Measurements from ENCODE around the gene PLPP4. TPM values are rescaled to one million over a fixed set of nuclear protein-coding genes. Genes with fewer than 3 reads are reported as not detected.

PLPP4 gene
- polyA plus RNA-seq, 1 donor from 2014 or later = 4.4 TPM

DNA sequence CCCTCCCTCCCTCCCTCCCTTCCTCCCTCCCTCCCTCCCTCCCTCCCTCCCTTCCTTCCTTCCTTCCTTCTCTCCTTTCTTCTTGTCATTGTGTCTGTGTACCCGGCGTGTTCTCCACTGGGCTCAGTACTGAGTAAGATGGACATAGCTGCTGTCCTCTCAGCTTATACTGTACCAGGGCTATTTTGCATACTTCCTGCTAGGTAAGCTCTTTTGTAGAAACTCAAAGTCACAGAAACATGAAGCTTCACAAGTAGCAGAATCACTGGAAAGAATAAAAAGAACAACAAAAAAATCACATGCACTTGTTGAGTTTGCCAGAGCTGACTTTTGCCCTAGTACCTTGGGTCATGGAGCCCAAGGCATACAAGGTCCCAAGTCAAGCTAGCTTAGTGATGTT, 125.7 kb downstream of the PLPP4 start:
- Histone ChIP-seq H3K9me2 (ENCODE audit: insufficient read depth, low read length) (no peaks in the 10 kb centered on the region), H4K20me1 (ENCODE audit: insufficient read depth) (no peaks in the 10 kb centered on the region), H3K9ac (ENCODE audit: low read length) (no peak overlapping the region), H3K79me2 (replicated peaks; ENCODE audit: insufficient read depth, low read length) (no peaks in the 10 kb centered on the region), H3K36me3 (ENCODE audit: insufficient read depth, low read length) (no peaks in the 10 kb centered on the region), H3K4me3 (ENCODE audit: low read length) (no peak overlapping the region), H3K9me3 (ENCODE audit: low read length) (no peaks in the 10 kb centered on the region), H3F3A (ENCODE audit: insufficient read depth, low read length, poor library complexity, severe bottlenecking) (no peaks in the 10 kb centered on the region), H3K27ac (ENCODE audit: low read length) (no peak overlapping the region), H2AFZ (ENCODE audit: low read depth, low read length) (no peak overlapping the region), H3K4me2 (ENCODE audit: low read length) (no peak overlapping the region), H3K27me3 (ENCODE audit: insufficient read depth, low read depth, low read length) (no peaks in the 10 kb centered on the region)
- no peak for TF ChIP-seq RAD21 (conservative IDR thresholded peaks at IDR 0.05)
- no peak for TF ChIP-seq POLR2AphosphoS5 (IDR thresholded peaks at IDR 0.05)
- TF ChIP-seq EP300 (conservative IDR thresholded peaks at IDR 0.05; ENCODE audit: poor library complexity, severe bottlenecking) = no peak
- no peak for TF ChIP-seq REST (IDR thresholded peaks at IDR 0.05; ENCODE audit: borderline replicate concordance)
- TF ChIP-seq EZH2 (IDR thresholded peaks at IDR 0.05; ENCODE audit: borderline replicate concordance, insufficient read depth, low read length, poor library complexity, severe bottlenecking) = no peak

GRCh38 chr10:120583424-120584108, 126.5 kb downstream of the PLPP4 start:
- Histone ChIP-seq H3K4me2 (ENCODE audit: low read length) (no peak overlapping the region), H3K27ac (ENCODE audit: low read length) (no peak overlapping the region), H3K79me2 (replicated peaks; ENCODE audit: insufficient read depth, low read length) (no peaks in the 10 kb centered on the region), H4K20me1 (ENCODE audit: insufficient read depth) (no peaks in the 10 kb centered on the region), H2AFZ (ENCODE audit: low read depth, low read length) (no peak overlapping the region), H3K27me3 (ENCODE audit: insufficient read depth, low read depth, low read length) (no peaks in the 10 kb centered on the region), H3K4me3 (ENCODE audit: low read length) (no peak overlapping the region), H3F3A (ENCODE audit: insufficient read depth, low read length, poor library complexity, severe bottlenecking) (no peaks in the 10 kb centered on the region), H3K9me3 (ENCODE audit: low read length) (no peaks in the 10 kb centered on the region), H3K9me2 (ENCODE audit: insufficient read depth, low read length) (no peaks in the 10 kb centered on the region), H3K36me3 (ENCODE audit: insufficient read depth, low read length) (no peaks in the 10 kb centered on the region), H3K9ac (ENCODE audit: low read length) (no peak overlapping the region)
- TF ChIP-seq SMC3 (conservative IDR thresholded peaks at IDR 0.05; ENCODE audit: poor library complexity) (no peak), EZH2 (IDR thresholded peaks at IDR 0.05; ENCODE audit: borderline replicate concordance, insufficient read depth, low read length, poor library complexity, severe bottlenecking) (no peak), MXI1 (conservative IDR thresholded peaks at IDR 0.05; ENCODE audit: poor library complexity, severe bottlenecking) (no peak), EP300 (conservative IDR thresholded peaks at IDR 0.05; ENCODE audit: poor library complexity, severe bottlenecking) (no peak), TAF1 (IDR thresholded peaks at IDR 0.05; ENCODE audit: low read depth) (no peak), POLR2AphosphoS5 (IDR thresholded peaks at IDR 0.05) (no peak), REST (IDR thresholded peaks at IDR 0.05; ENCODE audit: borderline replicate concordance) (no peak), RAD21 (conservative IDR thresholded peaks at IDR 0.05) (no peak)
- TF ChIP-seq, protein P1, sequence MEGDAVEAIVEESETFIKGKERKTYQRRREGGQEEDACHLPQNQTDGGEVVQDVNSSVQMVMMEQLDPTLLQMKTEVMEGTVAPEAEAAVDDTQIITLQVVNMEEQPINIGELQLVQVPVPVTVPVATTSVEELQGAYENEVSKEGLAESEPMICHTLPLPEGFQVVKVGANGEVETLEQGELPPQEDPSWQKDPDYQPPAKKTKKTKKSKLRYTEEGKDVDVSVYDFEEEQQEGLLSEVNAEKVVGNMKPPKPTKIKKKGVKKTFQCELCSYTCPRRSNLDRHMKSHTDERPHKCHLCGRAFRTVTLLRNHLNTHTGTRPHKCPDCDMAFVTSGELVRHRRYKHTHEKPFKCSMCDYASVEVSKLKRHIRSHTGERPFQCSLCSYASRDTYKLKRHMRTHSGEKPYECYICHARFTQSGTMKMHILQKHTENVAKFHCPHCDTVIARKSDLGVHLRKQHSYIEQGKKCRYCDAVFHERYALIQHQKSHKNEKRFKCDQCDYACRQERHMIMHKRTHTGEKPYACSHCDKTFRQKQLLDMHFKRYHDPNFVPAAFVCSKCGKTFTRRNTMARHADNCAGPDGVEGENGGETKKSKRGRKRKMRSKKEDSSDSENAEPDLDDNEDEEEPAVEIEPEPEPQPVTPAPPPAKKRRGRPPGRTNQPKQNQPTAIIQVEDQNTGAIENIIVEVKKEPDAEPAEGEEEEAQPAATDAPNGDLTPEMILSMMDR (IDR thresholded peaks at IDR 0.05; ENCODE audit: poor library complexity, severe bottlenecking) = no peak

Data from neural cell (in vitro differentiated cells).